Neuronal stem cell (in vitro differentiated cells): ENCODE results near the gene PCCA.

Experiments used
- DNase-seq: peaks from one replicate; pipeline ENCODE4 v3.0.0-alpha.2; 2013; ENCODE audit warnings: low spot score
- H2AFZ ChIP-seq: one replicate; pipeline ENCODE4 v1.6.1; 2013; ENCODE audit warnings: mild to moderate bottlenecking, low read length, inconsistent platforms
- H2AK5ac ChIP-seq: 2 replicates; pipeline ENCODE4 v1.6.1; 2013; ENCODE audit warnings: low read depth, mild to moderate bottlenecking, inconsistent platforms, low read length, moderate library complexity, mixed read lengths
- H2BK120ac ChIP-seq: 2 replicates; pipeline ENCODE4 v1.6.1; 2013; ENCODE audit warnings: low read depth, mild to moderate bottlenecking, inconsistent platforms, low read length, moderate library complexity, mixed read lengths
- H2BK12ac ChIP-seq: one replicate; pipeline ENCODE4 v1.6.1; 2013; ENCODE audit warnings: low read length, inconsistent platforms
- H2BK15ac ChIP-seq: 2 replicates; pipeline ENCODE4 v1.6.1; 2013; ENCODE audit warnings: mild to moderate bottlenecking, low read length, inconsistent platforms, mixed read lengths
- H2BK5ac ChIP-seq: one replicate; pipeline ENCODE4 v1.6.1; 2013; ENCODE audit warnings: inconsistent platforms, mild to moderate bottlenecking, low read length, moderate library complexity
- H3K14ac ChIP-seq: one replicate; pipeline ENCODE4 v1.6.1; 2013; ENCODE audit warnings: low read length, inconsistent platforms
- H3K18ac ChIP-seq: 2 replicates; pipeline ENCODE4 v1.6.1; 2013; ENCODE audit warnings: low read length, inconsistent platforms
- H3K23ac ChIP-seq: 2 replicates; pipeline ENCODE4 v1.6.1; 2013; ENCODE audit warnings: low read depth, mild to moderate bottlenecking, mixed read lengths, low read length, inconsistent platforms; ENCODE audit not compliant: poor library complexity
- H3K27ac ChIP-seq: replicated peaks from 3 replicates; pipeline ENCODE4 v1.5.1; 2013; ENCODE audit warnings: low read length, inconsistent platforms
- H3K27me3 ChIP-seq, 3 experiments: 2 replicates each; pipeline ENCODE4 v1.6.1; 2013; ENCODE audit warnings: low read length in 3 of 3, mild to moderate bottlenecking in 2 of 3, inconsistent platforms in 1 of 3, low read depth in 1 of 3, mixed read lengths in 1 of 3, moderate library complexity in 1 of 3; ENCODE audit not compliant: control insufficient read depth in 3 of 3, insufficient read depth in 3 of 3
- H3K36me3 ChIP-seq, 2 donors: replicated peaks in 1 of 2; 2 replicates each; pipeline ENCODE4 v1.6.1; 2013; ENCODE audit warnings: low read length in 2 of 2; ENCODE audit not compliant: control insufficient read depth in 2 of 2, insufficient read depth in 2 of 2
- H3K4ac ChIP-seq: 2 replicates; pipeline ENCODE4 v1.6.1; 2013; ENCODE audit warnings: inconsistent platforms, mild to moderate bottlenecking, low read length, moderate library complexity
- H3K4me1 ChIP-seq, 2 donors: 1 replicate in 1 of 2; 2 replicates in 1 of 2; pipeline ENCODE4 v1.6.1; 2013; ENCODE audit warnings: low read length in 2 of 2, low read depth in 1 of 2; ENCODE audit not compliant: control insufficient read depth in 2 of 2, insufficient read depth in 1 of 2
- H3K4me2 ChIP-seq: one replicate; pipeline ENCODE4 v1.6.1; 2013; ENCODE audit warnings: mild to moderate bottlenecking, low read length, inconsistent platforms; ENCODE audit not compliant: insufficient read depth, poor library complexity, severe bottlenecking
- H3K4me3 ChIP-seq, 2 donors: 2 replicates each; pipeline ENCODE4 v1.5.1; 2013; ENCODE audit warnings: low read length in 2 of 2, mild to moderate bottlenecking in 2 of 2, inconsistent platforms in 1 of 2, moderate library complexity in 1 of 2
- H3K79me1 ChIP-seq: one replicate; pipeline ENCODE4 v1.6.1; 2013; ENCODE audit warnings: low read depth, mild to moderate bottlenecking, inconsistent platforms, low read length, moderate library complexity
- H3K9ac ChIP-seq: one replicate; pipeline ENCODE4 v1.6.1; 2013; ENCODE audit warnings: mild to moderate bottlenecking, low read depth, low read length, inconsistent platforms; ENCODE audit not compliant: poor library complexity
- H3K9me3 ChIP-seq, 2 donors: replicated peaks in 1 of 2; 2 replicates each; pipeline versions ENCODE3 to v1.6.1; 2013; ENCODE audit warnings: low read length in 2 of 2, mild to moderate bottlenecking in 2 of 2, inconsistent platforms in 1 of 2, low read depth in 1 of 2, mixed read lengths in 1 of 2, moderate library complexity in 1 of 2; ENCODE audit not compliant: control insufficient read depth in 2 of 2, insufficient read depth in 1 of 2
- H4K8ac ChIP-seq: one replicate; pipeline ENCODE4 v1.6.1; 2013; ENCODE audit warnings: low read depth, mild to moderate bottlenecking, inconsistent platforms, low read length, moderate library complexity
- H4K91ac ChIP-seq: one replicate; pipeline ENCODE4 v1.6.1; 2013; ENCODE audit warnings: low read length, low read depth, mild to moderate bottlenecking, inconsistent platforms; ENCODE audit not compliant: poor library complexity
- WGBS, 2 donors: extraction: QIAGEN DNeasy Blood & Tissue Kit; methylation state at CpG; one replicate each; pipeline ENCODE4 v1.1.7; 2013; ENCODE audit warnings: missing lambda C conversion rate in 2 of 2, mixed read lengths in 1 of 2; ENCODE audit not compliant: insufficient read length in 2 of 2, insufficient replicate concordance in 1 of 2; ENCODE audit errors: extremely low coverage in 2 of 2; 5-methylcytosine and 5-hydroxymethylcytosine counted together

The PCCA gene

GRCh38 chr13:100519626-100520025 is 430.7 kb downstream of the PCCA start:
- H3K36me3 ChIP-seq, result peaks cover 0 to 7% of the 10 kb centered on the region in 2 donors
- no peak overlapping the region for H3K18ac ChIP-seq
- H4K8ac ChIP-seq, result no peak overlapping the region
- H3K4me1 ChIP-seq, result peaks cover 4 to 7% of the 10 kb centered on the region in 2 donors
- H2BK15ac ChIP-seq, result peak overlapping the region; percentile 35
- no peak for DNase-seq
- H3K27ac ChIP-seq, result no peak overlapping the region
- no peak overlapping the region for H3K4me2 ChIP-seq
- WGBS, 2 donors, result no CpG with 5 or more reads among the region's 9 CpGs
- no peak overlapping the region for H3K9ac ChIP-seq
- no peaks in the 10 kb centered on the region for H3K79me1 ChIP-seq
- no peaks in the 10 kb centered on the region for H3K27me3 ChIP-seq
- H3K14ac ChIP-seq, result no peak overlapping the region
- no peak overlapping the region for H4K91ac ChIP-seq
- no peak overlapping the region for H3K4me3 ChIP-seq
- no peaks in the 10 kb centered on the region for H3K9me3 ChIP-seq
- H2AK5ac ChIP-seq, result no peak overlapping the region
- no peak overlapping the region for H2BK5ac ChIP-seq
- no peak overlapping the region for H2AFZ ChIP-seq
- H3K4ac ChIP-seq, result no peak overlapping the region
- H2BK120ac ChIP-seq, result no peak overlapping the region
- H3K23ac ChIP-seq, result no peak overlapping the region
- H2BK12ac ChIP-seq, result no peak overlapping the region

- Histone ChIP-seq H2AFZ (no peak overlapping the region), H3K27ac (no peak overlapping the region), H3K4me2 (no peak overlapping the region), H3K4ac (no peak overlapping the region), H3K4me1 (peaks cover 3 to 7% of the 10 kb centered on the region in 2 donors), H3K36me3 (peaks cover 0 to 3% of the 10 kb centered on the region in 2 donors), H2AK5ac (no peak overlapping the region), H2BK120ac (no peak overlapping the region), H3K79me1 (no peaks in the 10 kb centered on the region), H4K8ac (no peak overlapping the region), H3K4me3 (no peak overlapping the region), H3K23ac (no peak overlapping the region), H2BK15ac (no peak overlapping the region), H3K9ac (no peak overlapping the region), H3K18ac (no peak overlapping the region), H2BK5ac (no peak overlapping the region), H3K14ac (no peak overlapping the region), H3K27me3 (no peaks in the 10 kb centered on the region), H3K9me3 (no peaks in the 10 kb centered on the region), H2BK12ac (no peak overlapping the region), H4K91ac (no peak overlapping the region)
- no CpG with 5 or more reads among the region's 27 CpGs for WGBS, 2 donors
- DNase-seq, result no peak
Observed at GRCh38 chr13:100520936-100521850, 432.3 kb downstream of the PCCA start.

GRCh38 chr13:100521851-100522617 is 433.1 kb downstream of the PCCA start:
- WGBS, 2 donors, result no CpG with 5 or more reads among the region's 19 CpGs

More at GRCh38 chr13:100521851-100522617, 433.1 kb downstream of the PCCA start:
- Histone ChIP-seq H4K8ac (no peak overlapping the region), H3K4me2 (no peak overlapping the region), H3K4me1 (peaks cover 3 to 7% of the 10 kb centered on the region in 2 donors), H2BK12ac (no peak overlapping the region), H2BK5ac (no peak overlapping the region), H2AFZ (no peak overlapping the region), H3K14ac (no peak overlapping the region), H3K4me3 (no peak overlapping the region), H3K18ac (no peak overlapping the region), H2AK5ac (no peak overlapping the region), H3K9ac (no peak overlapping the region), H3K36me3 (peaks cover 0 to 6% of the 10 kb centered on the region in 2 donors), H3K27ac (no peak overlapping the region), H3K27me3 (no peaks in the 10 kb centered on the region), H3K4ac (no peak overlapping the region), H4K91ac (no peak overlapping the region), H2BK15ac (no peak overlapping the region), H3K23ac (no peak overlapping the region), H3K9me3 (no peaks in the 10 kb centered on the region), H2BK120ac (no peak overlapping the region), H3K79me1 (no peaks in the 10 kb centered on the region)
- no peak for DNase-seq
